ENCODE data around the gene CERS4. TPM values are rescaled to one million over a fixed set of nuclear protein-coding genes. Genes with fewer than 3 reads are reported as not detected.

Gene CERS4
- polyA plus RNA-seq, 1 donor from 2014 or later = 59.3 TPM

DNA sequence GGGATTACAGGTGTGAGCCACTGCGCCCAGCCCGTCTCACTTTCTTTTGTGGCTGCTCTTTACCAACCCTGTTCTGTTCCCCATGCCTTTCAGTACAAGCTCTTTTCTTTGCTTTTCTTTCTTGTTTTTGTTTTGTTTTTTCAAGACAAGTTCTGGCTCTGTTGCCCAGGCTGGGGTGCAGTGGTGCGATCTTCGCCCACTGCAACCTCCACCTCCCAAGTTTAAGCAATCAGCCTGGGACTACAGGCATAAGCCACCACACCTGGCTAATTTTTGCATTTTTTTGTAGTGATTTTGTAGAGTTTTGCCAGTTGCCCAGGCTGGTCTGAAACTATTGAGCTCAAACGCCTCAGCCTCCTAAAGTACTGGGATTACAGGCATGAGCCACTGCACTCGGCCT is 3.7 kb downstream of the CERS4 start:
- Histone ChIP-seq H3K4me2 (ENCODE audit: low read length) (no peak overlapping the region), H3K79me2 (replicated peaks; ENCODE audit: insufficient read depth, low read length) (peaks cover 16% of the 10 kb centered on the region), H3K27me3 (ENCODE audit: insufficient read depth, low read depth, low read length) (no peaks in the 10 kb centered on the region), H3K9me3 (ENCODE audit: low read length) (no peaks in the 10 kb centered on the region), H2AFZ (ENCODE audit: low read depth, low read length) (no peak overlapping the region), H3K36me3 (ENCODE audit: insufficient read depth, low read length) (no peaks in the 10 kb centered on the region), H3K9me2 (ENCODE audit: insufficient read depth, low read length) (no peaks in the 10 kb centered on the region), H3K27ac (ENCODE audit: low read length) (no peak overlapping the region), H3K4me3 (ENCODE audit: low read length) (no peak overlapping the region), H3K9ac (ENCODE audit: low read length) (no peak overlapping the region), H4K20me1 (ENCODE audit: insufficient read depth) (no peaks in the 10 kb centered on the region), H3F3A (ENCODE audit: insufficient read depth, low read length, poor library complexity, severe bottlenecking) (no peaks in the 10 kb centered on the region)
- TF ChIP-seq, protein P1, sequence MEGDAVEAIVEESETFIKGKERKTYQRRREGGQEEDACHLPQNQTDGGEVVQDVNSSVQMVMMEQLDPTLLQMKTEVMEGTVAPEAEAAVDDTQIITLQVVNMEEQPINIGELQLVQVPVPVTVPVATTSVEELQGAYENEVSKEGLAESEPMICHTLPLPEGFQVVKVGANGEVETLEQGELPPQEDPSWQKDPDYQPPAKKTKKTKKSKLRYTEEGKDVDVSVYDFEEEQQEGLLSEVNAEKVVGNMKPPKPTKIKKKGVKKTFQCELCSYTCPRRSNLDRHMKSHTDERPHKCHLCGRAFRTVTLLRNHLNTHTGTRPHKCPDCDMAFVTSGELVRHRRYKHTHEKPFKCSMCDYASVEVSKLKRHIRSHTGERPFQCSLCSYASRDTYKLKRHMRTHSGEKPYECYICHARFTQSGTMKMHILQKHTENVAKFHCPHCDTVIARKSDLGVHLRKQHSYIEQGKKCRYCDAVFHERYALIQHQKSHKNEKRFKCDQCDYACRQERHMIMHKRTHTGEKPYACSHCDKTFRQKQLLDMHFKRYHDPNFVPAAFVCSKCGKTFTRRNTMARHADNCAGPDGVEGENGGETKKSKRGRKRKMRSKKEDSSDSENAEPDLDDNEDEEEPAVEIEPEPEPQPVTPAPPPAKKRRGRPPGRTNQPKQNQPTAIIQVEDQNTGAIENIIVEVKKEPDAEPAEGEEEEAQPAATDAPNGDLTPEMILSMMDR (IDR thresholded peaks at IDR 0.05; ENCODE audit: poor library complexity, severe bottlenecking) = no peak
- TF ChIP-seq, protein P2, sequence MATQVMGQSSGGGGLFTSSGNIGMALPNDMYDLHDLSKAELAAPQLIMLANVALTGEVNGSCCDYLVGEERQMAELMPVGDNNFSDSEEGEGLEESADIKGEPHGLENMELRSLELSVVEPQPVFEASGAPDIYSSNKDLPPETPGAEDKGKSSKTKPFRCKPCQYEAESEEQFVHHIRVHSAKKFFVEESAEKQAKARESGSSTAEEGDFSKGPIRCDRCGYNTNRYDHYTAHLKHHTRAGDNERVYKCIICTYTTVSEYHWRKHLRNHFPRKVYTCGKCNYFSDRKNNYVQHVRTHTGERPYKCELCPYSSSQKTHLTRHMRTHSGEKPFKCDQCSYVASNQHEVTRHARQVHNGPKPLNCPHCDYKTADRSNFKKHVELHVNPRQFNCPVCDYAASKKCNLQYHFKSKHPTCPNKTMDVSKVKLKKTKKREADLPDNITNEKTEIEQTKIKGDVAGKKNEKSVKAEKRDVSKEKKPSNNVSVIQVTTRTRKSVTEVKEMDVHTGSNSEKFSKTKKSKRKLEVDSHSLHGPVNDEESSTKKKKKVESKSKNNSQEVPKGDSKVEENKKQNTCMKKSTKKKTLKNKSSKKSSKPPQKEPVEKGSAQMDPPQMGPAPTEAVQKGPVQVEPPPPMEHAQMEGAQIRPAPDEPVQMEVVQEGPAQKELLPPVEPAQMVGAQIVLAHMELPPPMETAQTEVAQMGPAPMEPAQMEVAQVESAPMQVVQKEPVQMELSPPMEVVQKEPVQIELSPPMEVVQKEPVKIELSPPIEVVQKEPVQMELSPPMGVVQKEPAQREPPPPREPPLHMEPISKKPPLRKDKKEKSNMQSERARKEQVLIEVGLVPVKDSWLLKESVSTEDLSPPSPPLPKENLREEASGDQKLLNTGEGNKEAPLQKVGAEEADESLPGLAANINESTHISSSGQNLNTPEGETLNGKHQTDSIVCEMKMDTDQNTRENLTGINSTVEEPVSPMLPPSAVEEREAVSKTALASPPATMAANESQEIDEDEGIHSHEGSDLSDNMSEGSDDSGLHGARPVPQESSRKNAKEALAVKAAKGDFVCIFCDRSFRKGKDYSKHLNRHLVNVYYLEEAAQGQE (IDR thresholded peaks at IDR 0.05; ENCODE audit: borderline replicate concordance) = no peak
- TF ChIP-seq RAD21 (conservative IDR thresholded peaks at IDR 0.05) (no peak), EP300 (conservative IDR thresholded peaks at IDR 0.05; ENCODE audit: poor library complexity, severe bottlenecking) (no peak), POLR2AphosphoS5 (IDR thresholded peaks at IDR 0.05) (no peak), SMC3 (conservative IDR thresholded peaks at IDR 0.05; ENCODE audit: poor library complexity) (no peak), EZH2 (IDR thresholded peaks at IDR 0.05; ENCODE audit: borderline replicate concordance, insufficient read depth, low read length, poor library complexity, severe bottlenecking) (no peak), MXI1 (conservative IDR thresholded peaks at IDR 0.05; ENCODE audit: poor library complexity, severe bottlenecking) (no peak), TAF1 (IDR thresholded peaks at IDR 0.05; ENCODE audit: low read depth) (no peak)

DNA sequence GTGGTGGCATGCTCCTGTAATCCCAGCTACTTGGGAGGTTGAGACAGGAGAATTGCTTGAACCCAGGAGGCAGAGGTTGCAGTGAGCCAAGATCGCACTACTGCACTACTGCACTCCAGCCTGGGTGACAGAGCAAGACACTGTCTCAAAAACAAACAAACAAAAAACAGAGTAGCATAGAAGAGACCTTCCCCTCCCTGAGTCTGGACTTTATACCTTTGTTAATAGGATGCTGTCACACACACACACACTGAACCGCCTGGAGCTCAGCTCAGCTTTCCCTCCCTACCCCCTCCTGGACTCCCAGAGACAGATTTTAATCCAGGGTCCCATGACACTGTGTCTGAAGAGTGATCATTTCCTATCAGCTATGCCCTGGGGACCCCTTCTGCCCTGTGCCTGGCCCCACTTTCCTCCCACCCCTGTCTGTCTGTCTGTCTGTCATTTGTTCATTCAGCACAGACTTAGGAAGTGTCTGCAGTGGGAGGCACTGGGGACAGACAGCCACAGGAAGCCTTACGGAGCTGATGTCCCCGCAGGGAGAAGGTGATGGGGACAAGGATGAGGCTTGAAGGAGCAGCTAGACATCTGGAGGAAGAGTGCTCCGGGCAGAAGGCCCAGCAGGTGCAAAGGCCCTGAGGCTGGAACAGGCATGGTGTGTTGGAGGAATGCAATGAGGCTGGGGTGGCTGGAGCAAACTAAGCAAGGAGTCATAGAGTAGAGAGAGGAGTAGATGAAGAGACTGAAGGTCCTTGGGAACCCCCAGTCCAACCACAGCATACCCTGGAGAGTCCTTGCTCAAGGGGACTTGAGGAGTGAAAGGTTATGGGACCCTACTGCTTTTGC is 4.9 kb downstream of the CERS4 start:
- Histone ChIP-seq H3K79me2 (replicated peaks; ENCODE audit: insufficient read depth, low read length) (peaks cover 16% of the 10 kb centered on the region), H3K36me3 (ENCODE audit: insufficient read depth, low read length) (no peaks in the 10 kb centered on the region)

More for the DNA sequence above, 4.9 kb downstream of the CERS4 start:
- Histone ChIP-seq H3K9ac (ENCODE audit: low read length) (no peak overlapping the region), H3K4me3 (ENCODE audit: low read length) (no peak overlapping the region), H3K9me3 (ENCODE audit: low read length) (no peaks in the 10 kb centered on the region), H3K4me2 (ENCODE audit: low read length) (no peak overlapping the region), H4K20me1 (ENCODE audit: insufficient read depth) (no peaks in the 10 kb centered on the region), H2AFZ (ENCODE audit: low read depth, low read length) (no peak overlapping the region), H3F3A (ENCODE audit: insufficient read depth, low read length, poor library complexity, severe bottlenecking) (no peaks in the 10 kb centered on the region), H3K27me3 (ENCODE audit: insufficient read depth, low read depth, low read length) (no peaks in the 10 kb centered on the region), H3K9me2 (ENCODE audit: insufficient read depth, low read length) (no peaks in the 10 kb centered on the region), H3K27ac (ENCODE audit: low read length) (no peak overlapping the region)
- TF ChIP-seq TAF1 (IDR thresholded peaks at IDR 0.05; ENCODE audit: low read depth) = no peak
- no peak for TF ChIP-seq RAD21 (conservative IDR thresholded peaks at IDR 0.05)
- no peak for TF ChIP-seq EP300 (conservative IDR thresholded peaks at IDR 0.05; ENCODE audit: poor library complexity, severe bottlenecking)
- no peak for TF ChIP-seq SMC3 (conservative IDR thresholded peaks at IDR 0.05; ENCODE audit: poor library complexity)
- TF ChIP-seq EZH2 (IDR thresholded peaks at IDR 0.05; ENCODE audit: borderline replicate concordance, insufficient read depth, low read length, poor library complexity, severe bottlenecking) = no peak
- no peak for TF ChIP-seq POLR2AphosphoS5 (IDR thresholded peaks at IDR 0.05)
- TF ChIP-seq MXI1 (conservative IDR thresholded peaks at IDR 0.05; ENCODE audit: poor library complexity, severe bottlenecking) = no peak
- TF ChIP-seq, protein P2 (IDR thresholded peaks at IDR 0.05; ENCODE audit: borderline replicate concordance) = no peak
- TF ChIP-seq, protein P1 (IDR thresholded peaks at IDR 0.05; ENCODE audit: poor library complexity, severe bottlenecking) = no peak

Data from neural cell (in vitro differentiated cells).